ENCODE measurements around the gene LEAP2. TPM values are rescaled to one million over a fixed set of nuclear protein-coding genes. Genes with fewer than 3 reads are reported as not detected.

The LEAP2 gene
- polyA plus RNA-seq, 1 of the 3 experiments (the other 2 are of a cell fraction): 0.64 TPM

- ChIA-PET POLR2A (interaction anchor here (0.8 to 1.9 kb wide), 6 partner anchors 12 to 233 kb away, joined by 3 to 9 read pairs (median 5); partner anchors contain the start of genes HSPA4 and SHROOM1), CTCF (interaction anchor here (0.9 to 11.1 kb wide), 7 partner anchors 13 to 340 kb away, joined by 3 to 75 read pairs (median 7); partner anchors contain the start of genes KIF3A and SHROOM1)
- TF ChIP-seq PBX3 (IDR thresholded peaks at IDR 0.05) (no peak), TEAD4 (IDR thresholded peaks at IDR 0.05; ENCODE audit: borderline replicate concordance, insufficient read depth) (no peak), RXRA (IDR thresholded peaks at IDR 0.05; ENCODE audit: borderline replicate concordance, low read depth) (no peak), NFIC (IDR thresholded peaks at IDR 0.05; ENCODE audit: borderline replicate concordance) (no peak), IRF3 (IDR thresholded peaks at IDR 0.05; ENCODE audit: low read depth, low read length) (no peak), TAF1 (IDR thresholded peaks at IDR 0.05; ENCODE audit: borderline replicate concordance, low read depth, low read length) (no peak)
Observed at GRCh38 chr5:132867046-132867451, 6.4 kb upstream of the LEAP2 start.

GRCh38 chr5:132868754-132869153 lies 4.7 kb upstream of the LEAP2 start:
- POLR2A ChIA-PET: no interaction called here
- Histone ChIP-seq H3K36me3 (replicated peaks in 1 of 2; ENCODE audit: control insufficient read depth in 1 of 2, insufficient read depth in 2 of 2, low read length in 1 of 2) (peaks cover 18 to 47% of the 10 kb centered on the region in 2 experiments), H3K27ac (ENCODE audit: low read depth in 2 of 2, low read length in 1 of 2) (no peak overlapping the region), H3K4me1 (ENCODE audit: control insufficient read depth in 1 of 2, insufficient read depth in 2 of 2, low read depth in 1 of 2, low read length in 1 of 2) (peaks cover 7 to 14% of the 10 kb centered on the region in 2 experiments; a peak in 3 of 4 replicates), H3F3A (replicated peaks; ENCODE audit: insufficient read depth) (peaks cover 9% of the 10 kb centered on the region), H2AFZ (ENCODE audit: low read depth) (no peak overlapping the region), H4K20me1 (ENCODE audit: insufficient read depth) (no peaks in the 10 kb centered on the region), H3K9ac (no peak overlapping the region), H3K4me3 (ENCODE audit: low read depth in 2 of 2, low read length in 1 of 2) (no peak overlapping the region), H3K79me2 (ENCODE audit: insufficient read depth) (peaks cover 18% of the 10 kb centered on the region), H3K27me3 (ENCODE audit: insufficient read depth) (no peaks in the 10 kb centered on the region), H3K9me3 (no peaks in the 10 kb centered on the region), H3K4me2 (no peak overlapping the region), H3K9me2 (no peaks in the 10 kb centered on the region)
- CTCF ChIA-PET: interaction anchor here (1.4 to 11.1 kb wide), 3 partner anchors 14 to 89 kb away, joined by 3 to 75 read pairs (median 23); partner anchors contain the start of gene SHROOM1
- no peak for TF ChIP-seq IRF3 (IDR thresholded peaks at IDR 0.05; ENCODE audit: low read depth, low read length)
- TF ChIP-seq EZH2phosphoT487 (IDR thresholded peaks at IDR 0.05; ENCODE audit: borderline replicate concordance, low read depth): no peak
- no peak for TF ChIP-seq EP300 (IDR thresholded peaks at IDR 0.05; ENCODE audit: borderline replicate concordance in 1 of 2, low read depth in 1 of 2, low read length in 1 of 2)
- TF ChIP-seq POLR2AphosphoS5 (IDR thresholded peaks at IDR 0.05; ENCODE audit: low read depth, low read length): no peak
- TF ChIP-seq REST (IDR thresholded peaks at IDR 0.05; ENCODE audit: low read depth, low read length): no peak
- DNase-seq: no peak
- 92% methylated on average over 4 of the region's 4 CpGs for WGBS (ENCODE audit: low lambda C conversion rate)

More at GRCh38 chr5:132867046-132867451, 6.4 kb upstream of the LEAP2 start:
- peak overlapping the region; percentile 78 to 99 for H3K4me3 ChIP-seq (ENCODE audit: low read depth in 2 of 2, low read length in 1 of 2)
- H3F3A ChIP-seq (replicated peaks; ENCODE audit: insufficient read depth): peaks cover 9% of the 10 kb centered on the region
- peak overlapping the region; percentile 67 to 73 for H3K27ac ChIP-seq (ENCODE audit: low read depth in 2 of 2, low read length in 1 of 2)
- no peaks in the 10 kb centered on the region for H3K9me2 ChIP-seq
- H3K4me2 ChIP-seq: peak overlapping the region; percentile 83
- no peaks in the 10 kb centered on the region for H3K27me3 ChIP-seq (ENCODE audit: insufficient read depth)
- no peaks in the 10 kb centered on the region for H4K20me1 ChIP-seq (ENCODE audit: insufficient read depth)
- H3K79me2 ChIP-seq (ENCODE audit: insufficient read depth): peaks cover 18% of the 10 kb centered on the region
- H3K36me3 ChIP-seq (replicated peaks in 1 of 2; ENCODE audit: control insufficient read depth in 1 of 2, insufficient read depth in 2 of 2, low read length in 1 of 2): peaks cover 15 to 30% of the 10 kb centered on the region in 2 experiments
- H2AFZ ChIP-seq (ENCODE audit: low read depth): 0 out of 2 replicates have a peak overlapping the region, but pooled peaks have one; percentile 28
- H3K9ac ChIP-seq: peak overlapping the region; percentile 86
- 1% methylated on average over 4 of the region's 13 CpGs for WGBS (ENCODE audit: low lambda C conversion rate)
- H3K4me1 ChIP-seq (ENCODE audit: control insufficient read depth in 1 of 2, insufficient read depth in 2 of 2, low read depth in 1 of 2, low read length in 1 of 2): peaks cover 7 to 14% of the 10 kb centered on the region in 2 experiments; a peak in 3 of 4 replicates
- no peak for DNase-seq
- no peaks in the 10 kb centered on the region for H3K9me3 ChIP-seq
